Stomach (tissue), 4 donors: ENCODE data around the gene FYN.

Experiments
- CTCF ChIP-seq, 7 experiments: fragments of 450-650 bp in 4 of 7; fragments of 200-600 bp in 3 of 7; sonication (generic) in 3 of 7; IDR thresholded peaks; one replicate each; pipeline ENCODE4 v1.5.1; 2016 to 2019; ENCODE audit warnings: antibody characterized with exemption in 7 of 7, control low read depth in 2 of 7, mild to moderate bottlenecking in 1 of 7
- EP300 ChIP-seq: sonication (generic); formaldehyde crosslinking; IDR thresholded peaks from one replicate; pipeline ENCODE4 v1.6.1; 2017; ENCODE audit warnings: antibody characterized with exemption
- POLR2A ChIP-seq, 4 donors: fragments of 450-650 bp; IDR thresholded peaks; one replicate each; pipeline ENCODE4 v1.6.1; 2016; ENCODE audit warnings: antibody characterized with exemption in 4 of 4, control low read depth in 2 of 4, mild to moderate bottlenecking in 1 of 4, moderate library complexity in 1 of 4

GRCh38 chr6:111662794-111663593 is 210.3 kb downstream of the FYN start:
- TF ChIP-seq POLR2A (IDR thresholded peaks at IDR 0.05) (no peak), CTCF (IDR thresholded peaks at IDR 0.05) (no peak), EP300 (no peak)
